Activated CD4-positive, alpha-beta memory T cell treated with anti-CD3 and anti-CD28 coated beads for 36 hours (primary cell): Measurements from ENCODE around the gene HIPK2. TPM values are rescaled to one million over a fixed set of nuclear protein-coding genes. Genes with fewer than 3 reads are reported as not detected.
"Not testable (repeated sequence)": the region's sequence is repeated elsewhere in the genome, so short reads cannot be mapped to it uniquely, and the experiment has no call there.

Experiments
- CTCF ChIA-PET: fragments of 350-600 bp; sonication (Branson Sonifier 250); formaldehyde crosslinking; loops from one replicate; lab custom pipeline; 2021; ENCODE audit warnings: antibody characterized with exemption, inconsistent platforms; lab: Charles Lee
- POLR2A ChIA-PET: fragments of 350-600 bp; sonication (Branson Sonifier 250); formaldehyde crosslinking; loops from one replicate; lab custom pipeline; 2021; ENCODE audit warnings: antibody characterized with exemption; lab: Charles Lee
- DNase-seq: peaks from one replicate; pipeline ENCODE4 v3.0.0-alpha.2; 2020
- H3K27ac Mint-ChIP-seq: one replicate; pipeline ENCODE4 v1.8.0; 2021; ENCODE audit warnings: mixed read lengths
- H3K27me3 Mint-ChIP-seq: one replicate; pipeline ENCODE4 v1.8.0; 2021; ENCODE audit warnings: mixed read lengths
- H3K36me3 Mint-ChIP-seq: one replicate; pipeline ENCODE4 v1.8.0; 2021; ENCODE audit warnings: mixed read lengths
- H3K4me1 Mint-ChIP-seq: one replicate; pipeline ENCODE4 v1.8.0; 2021; ENCODE audit warnings: low read depth, mixed read lengths
- H3K4me3 Mint-ChIP-seq: one replicate; pipeline ENCODE4 v1.8.0; 2021; ENCODE audit warnings: mild to moderate bottlenecking, mixed read lengths
- H3K9me3 Mint-ChIP-seq: one replicate; pipeline ENCODE4 v1.8.0; 2021; ENCODE audit warnings: mixed read lengths
- intact Hi-C: fragments of 100-400 bp; cut with micrococcal nuclease; formaldehyde crosslinking; loops from one replicate; pipeline ENCODE4 v1.15.1; 2023
- total RNA-seq, 2 experiments: library from RNA; stranded (reverse); gene quantifications; one replicate each; pipeline ENCODE4 v1.2.3, GENCODE V29; 2021

The HIPK2 gene
- total RNA-seq, 2 experiments from 2014 or later: 18.9 to 19.1 TPM

GRCh38 chr7:139562491-139562890 is 215.3 kb downstream of the HIPK2 start:
- Mint-ChIP-seq H3K4me1 (peaks cover 12% of the 10 kb centered on the region), H3K27ac (no peak overlapping the region), H3K36me3 (peaks cover 3% of the 10 kb centered on the region), H3K4me3 (no peak overlapping the region), H3K27me3 (peaks cover 10% of the 10 kb centered on the region), H3K9me3 (peaks cover 4% of the 10 kb centered on the region)
- intact Hi-C loops: no loop called here
- ChIA-PET CTCF (no interaction called here), POLR2A (no interaction called here)
- DNase-seq: no peak

- H3K9me3 Mint-ChIP-seq: peaks cover 4% of the 10 kb centered on the region
- H3K4me1 Mint-ChIP-seq: peaks cover 8% of the 10 kb centered on the region
- H3K27me3 Mint-ChIP-seq: peaks cover 10% of the 10 kb centered on the region
- DNase-seq: no peak
- ChIA-PET CTCF (no interaction called here), POLR2A (no interaction called here)
- no peak overlapping the region for H3K4me3 Mint-ChIP-seq
- no peak overlapping the region for H3K27ac Mint-ChIP-seq
- no peaks in the 10 kb centered on the region for H3K36me3 Mint-ChIP-seq
- intact Hi-C loops: no loop called here
Measured at GRCh38 chr7:139560678-139561077, 217.1 kb downstream of the HIPK2 start.

- DNase-seq: no peak
- ChIA-PET CTCF (no interaction called here), POLR2A (no interaction called here)
- Mint-ChIP-seq H3K4me3 (no peak overlapping the region), H3K36me3 (no peaks in the 10 kb centered on the region), H3K27me3 (peaks cover 10% of the 10 kb centered on the region), H3K9me3 (peaks cover 4% of the 10 kb centered on the region), H3K27ac (no peak overlapping the region), H3K4me1 (peaks cover 4% of the 10 kb centered on the region)
- intact Hi-C loops: no loop called here
Measured at GRCh38 chr7:139560199-139560598, 217.6 kb downstream of the HIPK2 start.

- DNase-seq: no peak
- ChIA-PET CTCF (no interaction called here), POLR2A (no interaction called here)
- Mint-ChIP-seq H3K36me3 (no peaks in the 10 kb centered on the region), H3K27ac (no peak overlapping the region), H3K27me3 (peaks cover 10% of the 10 kb centered on the region), H3K9me3 (peaks cover 4% of the 10 kb centered on the region), H3K4me1 (no peaks in the 10 kb centered on the region), H3K4me3 (no peak overlapping the region)
- intact Hi-C loops: no loop called here
Measured at GRCh38 chr7:139559364-139560105, 218.3 kb downstream of the HIPK2 start.

GRCh38 chr7:139557857-139558581 is 219.8 kb downstream of the HIPK2 start:
- H3K27me3 Mint-ChIP-seq: peaks cover 10% of the 10 kb centered on the region
- no peak for DNase-seq
- no peaks in the 10 kb centered on the region for H3K36me3 Mint-ChIP-seq
- ChIA-PET POLR2A (interaction anchor here (0.6 kb wide), 1 partner anchor 389 kb away, joined by 3 read pairs; no protein-coding TSS in a partner anchor), CTCF (no interaction called here)
- intact Hi-C loops: no loop called here
- no peak overlapping the region for H3K27ac Mint-ChIP-seq
- peaks cover 4% of the 10 kb centered on the region for H3K9me3 Mint-ChIP-seq
- no peak overlapping the region for H3K4me3 Mint-ChIP-seq
- no peaks in the 10 kb centered on the region for H3K4me1 Mint-ChIP-seq

GRCh38 chr7:139553991-139554700 is 223.7 kb downstream of the HIPK2 start:
- H3K36me3 Mint-ChIP-seq, H3K4me3 Mint-ChIP-seq, H3K4me1 Mint-ChIP-seq, intact Hi-C loops, CTCF ChIA-PET, H3K9me3 Mint-ChIP-seq, DNase-seq, POLR2A ChIA-PET, H3K27ac Mint-ChIP-seq, H3K27me3 Mint-ChIP-seq: not testable (repeated sequence)

- no peak for DNase-seq
- H3K36me3 Mint-ChIP-seq: no peaks in the 10 kb centered on the region
- ChIA-PET POLR2A (no interaction called here), CTCF (interaction anchor here (0.8 kb wide), 1 partner anchor 53 kb away, joined by 3 read pairs; no protein-coding TSS in a partner anchor)
- H3K27me3 Mint-ChIP-seq: no peaks in the 10 kb centered on the region
- no peak overlapping the region for H3K27ac Mint-ChIP-seq
- no peaks in the 10 kb centered on the region for H3K9me3 Mint-ChIP-seq
- intact Hi-C loops: no loop called here
- no peaks in the 10 kb centered on the region for H3K4me1 Mint-ChIP-seq
- no peak overlapping the region for H3K4me3 Mint-ChIP-seq
Measured at GRCh38 chr7:139548302-139549028, 229.3 kb downstream of the HIPK2 start.

GRCh38 chr7:139544645-139545044 is 233.2 kb downstream of the HIPK2 start:
- no peak overlapping the region for H3K4me3 Mint-ChIP-seq
- H3K36me3 Mint-ChIP-seq: no peaks in the 10 kb centered on the region
- H3K27ac Mint-ChIP-seq: no peak overlapping the region
- H3K27me3 Mint-ChIP-seq: no peaks in the 10 kb centered on the region
- intact Hi-C loops: no loop called here
- no peaks in the 10 kb centered on the region for H3K9me3 Mint-ChIP-seq
- ChIA-PET POLR2A (no interaction called here), CTCF (no interaction called here)
- DNase-seq: no peak
- no peaks in the 10 kb centered on the region for H3K4me1 Mint-ChIP-seq

GRCh38 chr7:139543801-139544603 is 233.8 kb downstream of the HIPK2 start:
- no peak for DNase-seq
- no peak overlapping the region for H3K27ac Mint-ChIP-seq
- ChIA-PET CTCF (no interaction called here), POLR2A (no interaction called here)
- intact Hi-C loops: no loop called here
- no peaks in the 10 kb centered on the region for H3K4me1 Mint-ChIP-seq
- H3K4me3 Mint-ChIP-seq: no peak overlapping the region
- H3K36me3 Mint-ChIP-seq: no peaks in the 10 kb centered on the region
- H3K9me3 Mint-ChIP-seq: no peaks in the 10 kb centered on the region
- H3K27me3 Mint-ChIP-seq: no peaks in the 10 kb centered on the region

- Mint-ChIP-seq H3K36me3 (no peaks in the 10 kb centered on the region), H3K4me3 (no peak overlapping the region), H3K4me1 (no peaks in the 10 kb centered on the region), H3K27me3 (no peaks in the 10 kb centered on the region), H3K9me3 (no peaks in the 10 kb centered on the region), H3K27ac (no peak overlapping the region)
- CTCF ChIA-PET: no interaction called here
- no peak for DNase-seq
- intact Hi-C loops: no loop called here
- POLR2A ChIA-PET: no interaction called here
Measured at GRCh38 chr7:139542308-139543151, 235.3 kb downstream of the HIPK2 start.
